HG03196 (cell line): ENCODE data around the gene RHBG.

Experiments used
- ATAC-seq: cut with Tn5 transposase; IDR thresholded peaks from one replicate; pipeline ENCODE4 v1.9.1; 2021; ENCODE audit not compliant: unreplicated experiment

The RHBG gene

GRCh38 chr1:156386134-156386901, 17.3 kb downstream of the RHBG start:
- ATAC-seq, result no peak

- no peak for ATAC-seq
Observed at GRCh38 chr1:156386949-156387869, 18.2 kb downstream of the RHBG start.

DNA sequence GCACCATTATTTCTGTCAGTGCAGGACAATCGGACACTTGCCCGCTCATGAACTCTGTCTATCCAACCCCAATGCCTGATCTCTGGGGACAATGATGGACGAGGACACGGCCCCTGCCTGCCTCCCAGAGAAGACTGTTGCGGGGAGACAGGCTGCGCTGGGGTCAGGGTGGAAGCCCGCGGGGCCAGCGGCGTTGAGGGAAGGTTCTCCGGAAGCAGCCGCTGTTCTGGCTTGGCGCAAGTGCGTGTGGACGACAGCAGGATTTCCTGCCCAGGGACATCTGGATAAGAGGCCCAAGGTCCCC, 18.8 kb downstream of the RHBG start:
- ATAC-seq, result no peak

DNA sequence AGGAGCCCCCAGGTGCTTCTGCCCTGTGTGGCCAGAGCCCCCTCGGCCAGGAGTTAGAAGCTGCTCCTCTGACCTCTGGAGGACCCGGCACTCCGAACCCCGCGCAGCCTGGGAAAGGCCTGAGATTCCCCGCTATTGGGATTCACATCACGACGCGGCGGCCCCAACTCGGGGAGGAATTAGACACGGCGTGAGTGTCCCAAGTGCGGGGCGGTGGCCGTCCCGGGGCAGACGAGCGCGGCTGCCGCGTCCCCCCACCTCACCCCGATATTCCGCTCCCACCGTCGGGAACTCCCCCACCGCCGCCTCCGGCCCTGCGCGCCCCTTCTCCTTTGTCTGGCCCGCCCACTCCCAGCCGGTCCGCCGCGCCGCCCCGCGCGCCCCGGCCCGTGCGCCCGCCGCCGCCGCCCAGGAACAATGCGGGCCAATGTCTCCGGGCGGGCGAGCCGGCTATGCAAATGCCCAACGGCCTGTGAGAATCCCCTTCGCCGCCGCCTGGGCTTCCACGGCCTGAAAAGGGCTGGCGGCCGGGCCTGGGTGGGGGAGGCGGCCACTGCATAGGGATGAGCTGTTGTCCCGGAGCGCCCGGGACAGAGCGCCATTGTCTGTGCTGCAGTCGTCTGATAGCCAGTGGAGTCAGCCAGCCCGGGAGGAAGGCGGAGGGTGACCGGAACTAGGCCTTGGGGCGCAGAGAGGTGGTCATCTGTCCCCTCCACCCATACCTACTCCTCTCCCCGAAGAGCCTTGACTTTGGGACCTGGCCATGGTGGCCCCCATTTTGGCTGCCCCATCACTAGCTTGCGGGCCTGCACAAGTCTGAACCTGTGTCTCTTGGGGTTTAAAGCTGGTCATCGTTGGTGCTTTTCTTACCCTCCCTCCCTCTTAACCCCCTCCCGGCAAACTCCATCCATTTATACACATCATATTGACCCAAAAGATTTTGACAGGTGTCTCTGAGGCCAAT, 19.4 kb downstream of the RHBG start:
- no peak for ATAC-seq

DNA sequence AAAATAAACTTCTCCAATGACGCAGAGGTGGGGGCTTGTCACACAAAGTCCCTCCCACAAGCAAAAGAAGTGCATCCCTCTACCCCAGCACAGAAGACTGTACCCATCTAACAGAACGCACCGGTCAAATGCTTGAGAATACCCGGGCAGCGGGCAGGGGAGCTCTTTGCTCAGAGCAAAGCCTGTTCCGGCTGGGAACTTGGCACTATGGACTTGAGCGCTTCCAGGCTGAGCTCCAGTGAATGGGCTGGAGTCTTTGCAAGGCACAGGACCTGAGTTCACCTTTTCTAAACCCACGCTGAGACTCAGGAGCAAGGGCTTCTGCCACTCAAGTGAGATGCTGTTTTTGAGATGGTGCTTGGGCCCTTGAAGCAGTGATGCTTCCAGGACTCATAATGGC, 20.3 kb downstream of the RHBG start:
- ATAC-seq, result no peak

- ATAC-seq, result no peak
Observed at GRCh38 chr1:156390469-156391365, 21.7 kb downstream of the RHBG start.

GRCh38 chr1:156391366-156391677, 22.3 kb downstream of the RHBG start:
- ATAC-seq, result no peak

DNA sequence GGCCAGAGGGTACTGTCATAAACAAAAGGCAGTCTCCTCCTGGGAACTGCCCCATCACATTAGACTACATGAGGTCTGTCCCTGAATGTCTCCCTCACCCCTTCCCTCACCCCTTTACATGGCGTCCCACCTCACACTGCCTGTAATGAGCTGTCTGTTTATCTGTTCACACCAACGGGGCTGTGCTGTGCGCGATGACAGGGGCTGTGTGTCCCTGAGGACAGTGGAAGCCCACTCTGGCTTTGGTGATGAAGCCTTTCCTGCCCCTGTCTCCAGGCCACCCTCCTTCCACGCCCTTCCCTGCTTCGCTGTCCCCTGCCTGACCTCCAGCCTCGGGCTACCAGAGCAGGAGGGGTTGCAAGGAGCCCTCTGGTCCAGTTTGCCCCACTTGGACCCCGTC, 22.7 kb downstream of the RHBG start:
- no peak for ATAC-seq

DNA sequence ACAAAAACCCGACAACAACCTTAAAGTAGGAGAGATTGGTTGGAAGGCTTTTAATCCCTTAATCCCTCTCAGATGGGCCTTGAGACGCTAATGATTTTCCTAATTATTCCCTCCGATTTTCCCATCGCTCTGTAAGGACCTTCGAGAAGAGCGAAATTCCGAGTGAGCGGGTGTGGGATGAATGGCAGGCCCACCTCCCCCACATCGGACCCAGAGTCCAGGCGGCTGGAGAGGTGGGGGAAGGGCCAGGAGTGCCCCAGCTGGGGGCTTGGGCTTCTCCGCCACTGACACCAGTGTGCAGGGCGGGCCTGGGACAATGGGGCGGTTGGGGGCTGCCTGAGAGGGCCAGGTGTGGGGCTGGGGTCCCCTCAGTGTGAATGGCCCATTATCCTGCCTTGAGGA, 23.4 kb downstream of the RHBG start:
- no peak for ATAC-seq

- ATAC-seq, result no peak
Observed at GRCh38 chr1:156393095-156393494, 24.1 kb downstream of the RHBG start.

DNA sequence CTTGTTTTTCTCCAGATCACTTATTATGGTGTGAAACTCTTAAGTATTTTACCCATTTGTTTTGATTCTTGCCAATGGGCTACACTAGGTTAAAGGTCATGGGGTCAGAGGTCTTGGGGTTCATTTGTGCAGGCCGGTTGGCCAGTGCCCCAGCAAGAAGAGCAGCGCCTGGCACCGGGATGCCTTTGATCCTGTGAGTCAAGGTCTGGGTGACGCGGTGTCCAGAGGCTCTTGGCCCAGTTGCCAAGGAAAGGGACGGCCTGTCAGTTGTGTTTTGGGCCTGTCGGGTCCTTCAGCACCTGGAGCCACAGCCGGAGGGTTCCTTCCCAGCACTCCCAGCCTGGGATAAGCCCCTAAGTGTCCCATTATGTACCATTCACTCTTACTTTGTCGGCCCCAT, 25.1 kb downstream of the RHBG start:
- no peak for ATAC-seq

DNA sequence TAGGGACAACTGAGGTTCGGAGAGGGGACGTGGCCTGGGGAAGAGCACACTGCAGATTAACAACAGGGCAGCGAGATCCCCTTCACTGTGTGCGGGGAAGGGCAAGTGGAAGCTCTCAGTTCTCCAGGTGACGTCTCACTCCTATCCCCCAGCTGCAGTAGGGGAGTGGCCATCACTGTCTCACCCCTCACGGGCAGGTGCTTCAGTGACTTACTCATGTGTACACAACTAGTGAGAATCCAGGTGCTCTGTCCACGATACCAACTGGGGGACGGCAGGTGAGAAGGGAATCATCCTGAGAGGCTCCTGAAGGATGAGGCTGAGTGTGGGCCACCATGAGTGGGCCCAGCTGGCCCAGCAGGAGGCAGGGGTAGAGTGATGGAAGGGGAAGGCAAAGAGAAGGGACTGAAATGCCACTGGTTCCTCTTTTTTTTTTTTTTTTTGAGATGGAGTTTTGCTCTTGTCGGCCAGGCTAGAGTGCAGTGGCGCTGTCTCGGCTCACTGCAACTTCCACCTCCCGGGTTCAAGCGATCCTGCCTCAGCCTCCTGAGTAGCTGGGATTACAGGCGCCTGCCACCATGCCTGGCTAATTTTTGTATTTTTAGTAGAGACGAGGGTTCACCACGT, 25.9 kb downstream of the RHBG start:
- no peak for ATAC-seq

- no peak for ATAC-seq
Observed at GRCh38 chr1:156399355-156400125, 30.5 kb downstream of the RHBG start.

DNA sequence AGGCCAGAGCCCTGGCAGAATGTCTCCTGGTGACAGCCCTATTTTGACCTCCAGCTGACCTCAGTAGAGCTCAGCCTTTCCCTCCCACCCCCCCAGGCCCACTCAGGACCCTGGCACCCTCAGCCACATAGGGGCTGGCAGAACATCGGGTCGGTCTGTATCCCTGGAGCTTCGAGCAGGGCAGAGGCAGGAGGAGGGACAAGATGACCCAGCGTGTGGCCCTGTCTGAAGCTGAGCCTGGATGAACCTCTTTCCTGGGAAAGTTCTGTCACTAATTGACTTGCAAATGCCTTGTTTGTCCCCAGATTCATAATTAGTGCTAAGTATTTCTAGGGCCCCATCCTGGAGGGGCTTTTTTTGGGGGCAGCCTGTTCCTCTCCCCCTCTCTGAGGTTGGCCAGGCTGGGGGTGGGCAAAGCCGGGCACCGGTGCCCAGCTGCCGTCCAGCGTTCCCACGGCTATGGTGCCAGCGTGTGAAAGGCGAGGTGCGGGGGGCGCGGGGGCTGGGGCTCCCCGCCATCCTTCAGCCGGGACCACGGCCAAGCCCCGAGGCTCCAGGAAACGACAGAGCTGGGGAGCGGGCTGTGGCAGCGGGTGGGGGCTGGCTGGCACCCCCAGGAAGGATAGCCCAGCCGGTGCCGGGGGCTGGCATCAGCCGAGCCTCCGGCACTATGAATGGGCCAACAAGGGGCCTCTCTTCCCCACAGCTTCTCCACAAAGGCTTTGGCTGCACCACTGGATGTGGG, 31.4 kb downstream of the RHBG start:
- ATAC-seq, result no peak

DNA sequence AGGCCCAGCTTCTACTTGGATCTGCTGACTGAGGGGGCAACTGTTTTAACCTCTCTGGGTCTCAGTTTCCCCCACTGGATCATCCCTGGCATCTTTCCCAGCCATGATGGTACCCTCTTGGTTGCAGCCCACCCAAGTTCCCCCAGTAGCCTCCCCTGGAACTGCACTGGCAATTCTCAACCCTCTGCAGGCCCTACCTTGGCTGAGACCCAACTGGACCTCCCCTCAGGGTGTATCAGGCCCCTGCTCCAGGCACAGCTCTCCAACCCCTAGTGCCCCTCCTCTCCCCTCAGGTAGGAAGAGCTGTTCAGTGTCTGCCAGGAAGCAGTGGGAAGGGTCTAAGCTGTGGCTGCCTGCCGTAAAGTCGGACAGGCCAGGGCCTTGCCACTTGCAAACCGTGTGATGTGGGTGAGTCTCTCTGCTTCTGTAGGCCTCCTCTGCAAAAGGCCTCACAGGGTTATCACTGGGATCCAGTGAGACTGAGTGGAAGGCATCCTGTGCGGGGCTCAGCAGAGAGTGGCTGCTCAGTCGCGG, 32.1 kb downstream of the RHBG start:
- ATAC-seq, result no peak

GRCh38 chr1:156401681-156402081, 32.7 kb downstream of the RHBG start:
- ATAC-seq, result no peak

GRCh38 chr1:156402331-156403020, 33.5 kb downstream of the RHBG start:
- no peak for ATAC-seq

GRCh38 chr1:156405670-156406069, 36.7 kb downstream of the RHBG start:
- ATAC-seq, result no peak
